Measurements from ENCODE around the gene SLC9C1.

Gene SLC9C1

DNA sequence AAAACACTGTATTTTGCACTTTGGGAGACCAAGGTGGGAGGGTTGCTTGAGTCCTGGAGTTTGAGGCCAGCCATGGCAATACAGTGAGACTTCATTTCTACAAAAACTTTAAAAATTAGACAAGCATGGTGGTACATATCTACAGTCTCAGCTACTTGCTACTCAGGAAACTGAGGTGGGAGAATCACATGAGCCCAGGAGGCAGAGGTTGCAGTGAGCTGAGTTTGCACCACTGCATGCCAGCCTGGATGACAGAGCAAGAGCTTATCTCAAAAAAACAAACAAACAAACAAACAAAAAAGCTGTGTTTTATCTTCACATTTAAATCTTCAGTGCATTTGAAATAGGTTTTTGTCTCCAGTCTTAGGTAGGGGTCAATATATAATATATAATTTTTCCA, 4.8 kb upstream of the SLC9C1 start:
- no peak for TF ChIP-seq CTCF (IDR thresholded peaks at IDR 0.05; ENCODE audit: low read depth, low read length, missing control alignments)
- no peak for DNase-seq (ENCODE audit: extremely low read depth, low read depth)
- H3K4me3 ChIP-seq (replicated peaks; ENCODE audit: low read depth, low read length): no peak overlapping the region

GRCh38 chr3:112297714-112298113, 3.7 kb upstream of the SLC9C1 start:
- TF ChIP-seq CTCF (IDR thresholded peaks at IDR 0.05; ENCODE audit: low read depth, low read length, missing control alignments): no peak
- no peak for DNase-seq (ENCODE audit: extremely low read depth, low read depth)
- no peak overlapping the region for H3K4me3 ChIP-seq (replicated peaks; ENCODE audit: low read depth, low read length)

DNA sequence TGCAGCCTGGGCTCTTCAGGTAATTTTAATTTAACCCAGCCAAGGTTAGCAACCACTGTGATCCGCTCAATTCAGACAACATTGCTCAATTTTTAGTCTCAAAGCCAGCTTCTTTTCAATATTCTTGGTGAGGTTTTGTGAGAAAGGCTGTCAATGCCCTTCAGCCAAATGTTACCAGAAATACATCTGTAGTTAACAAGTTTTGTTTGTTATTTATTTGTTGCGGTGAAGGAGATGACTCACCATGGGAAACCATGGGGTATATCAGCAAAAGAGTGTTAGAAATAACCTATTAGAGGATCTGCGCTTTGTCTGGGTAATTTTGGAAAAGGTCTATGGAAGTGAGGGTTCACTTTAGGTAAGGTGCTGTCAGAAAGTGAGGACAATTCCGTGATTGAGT, 5.0 kb downstream of the SLC9C1 start:
- H3K4me3 ChIP-seq (replicated peaks; ENCODE audit: low read depth, low read length): no peak overlapping the region
- DNase-seq (ENCODE audit: extremely low read depth, low read depth): no peak
- no peak for TF ChIP-seq CTCF (IDR thresholded peaks at IDR 0.05; ENCODE audit: low read depth, low read length, missing control alignments)

DNA sequence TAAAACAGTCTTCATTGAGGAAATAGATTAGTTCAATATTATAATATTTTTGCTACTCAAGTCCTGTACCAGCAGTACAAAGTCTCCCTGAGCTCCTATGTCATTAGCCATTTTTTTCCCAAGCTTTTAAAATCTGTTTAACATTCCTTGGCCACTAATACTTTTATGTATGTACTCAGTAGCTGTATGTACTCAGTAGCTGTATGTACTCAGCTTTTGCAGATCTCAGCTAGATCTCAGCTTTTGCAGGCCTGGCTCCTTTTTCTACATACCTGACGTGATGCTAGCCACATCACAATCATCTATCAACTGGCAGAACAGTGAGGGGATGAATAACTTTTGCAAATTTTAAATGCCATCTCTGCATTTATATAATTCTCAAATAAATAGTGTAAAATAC, 13.8 kb downstream of the SLC9C1 start:
- no peak for TF ChIP-seq CTCF (IDR thresholded peaks at IDR 0.05; ENCODE audit: low read depth, low read length, missing control alignments)
- no peak for DNase-seq (ENCODE audit: extremely low read depth, low read depth)
- H3K4me3 ChIP-seq (replicated peaks; ENCODE audit: low read depth, low read length): no peak overlapping the region

GRCh38 chr3:112273536-112273935, 20.5 kb downstream of the SLC9C1 start:
- H3K4me3 ChIP-seq (replicated peaks; ENCODE audit: low read depth, low read length): no peak overlapping the region
- DNase-seq (ENCODE audit: extremely low read depth, low read depth): no peak
- TF ChIP-seq CTCF (IDR thresholded peaks at IDR 0.05; ENCODE audit: low read depth, low read length, missing control alignments): no peak

DNA sequence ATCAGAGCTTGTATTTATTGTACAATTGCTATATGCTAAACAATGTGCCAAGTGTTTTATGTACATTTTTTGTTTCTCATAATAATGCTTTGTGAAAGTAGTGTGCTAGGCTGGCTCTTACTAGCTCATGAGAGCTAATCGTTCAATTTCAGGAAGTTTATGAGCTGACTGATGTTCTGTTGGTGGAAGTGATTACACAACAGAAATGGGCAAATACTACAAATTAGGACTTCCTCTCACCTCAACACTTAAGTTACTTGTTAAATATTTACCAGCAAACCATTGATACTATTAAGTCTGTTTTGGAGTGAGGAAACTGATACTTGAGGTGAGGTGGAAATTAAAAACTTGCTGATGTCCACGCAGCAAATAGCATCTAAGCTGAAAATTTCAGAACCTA, 32.3 kb downstream of the SLC9C1 start:
- no peak for TF ChIP-seq CTCF (IDR thresholded peaks at IDR 0.05; ENCODE audit: low read depth, low read length, missing control alignments)

GRCh38 chr3:112260563-112260962, 33.5 kb downstream of the SLC9C1 start:
- TF ChIP-seq CTCF (IDR thresholded peaks at IDR 0.05; ENCODE audit: low read depth, low read length, missing control alignments): no peak
- no peak for DNase-seq (ENCODE audit: extremely low read depth, low read depth)
- H3K4me3 ChIP-seq (replicated peaks; ENCODE audit: low read depth, low read length): no peak overlapping the region

More for the DNA sequence above, 32.3 kb downstream of the SLC9C1 start:
- no peak overlapping the region for H3K4me3 ChIP-seq (replicated peaks; ENCODE audit: low read depth, low read length)
- no peak for DNase-seq (ENCODE audit: extremely low read depth, low read depth)

Data from HFF-Myc (cell line).